HG03520 (cell line): Measurements from ENCODE around the gene RNF157.

Experiments
- ATAC-seq: cut with Tn5 transposase; IDR thresholded peaks from one replicate; pipeline ENCODE4 v1.9.1; 2021; ENCODE audit warnings: mild to moderate bottlenecking, moderate library complexity; ENCODE audit not compliant: unreplicated experiment

Gene RNF157

GRCh38 chr17:76145231-76146052 lies 94.9 kb downstream of the RNF157 start:
- no peak for ATAC-seq

- no peak for ATAC-seq
Measured at GRCh38 chr17:76142585-76143041, 97.7 kb downstream of the RNF157 start.

GRCh38 chr17:76142039-76142584 lies 98.2 kb downstream of the RNF157 start:
- ATAC-seq, result no peak

GRCh38 chr17:76141212-76142038 lies 98.9 kb downstream of the RNF157 start, which contains the start of gene FOXJ1:
FOXJ1 (minus strand) TSS chr17:76141245; CDS start chr17:76140395, 850 bp downstream.
- ATAC-seq, result peak; percentile 70

- no peak for ATAC-seq
Measured at GRCh38 chr17:76140661-76141211, 99.6 kb downstream of the RNF157 start.

- ATAC-seq, result no peak
Measured at GRCh38 chr17:76139801-76140660, 100.3 kb downstream of the RNF157 start.

GRCh38 chr17:76138896-76139752 lies 101.2 kb downstream of the RNF157 start:
- no peak for ATAC-seq

GRCh38 chr17:76138234-76138895 lies 101.9 kb downstream of the RNF157 start:
- no peak for ATAC-seq

GRCh38 chr17:76137351-76138233 lies 102.7 kb downstream of the RNF157 start:
- no peak for ATAC-seq

- ATAC-seq, result no peak
Measured at GRCh38 chr17:76137001-76137350, 103.3 kb downstream of the RNF157 start.

- no peak for ATAC-seq
Measured at GRCh38 chr17:76136276-76137000, 103.9 kb downstream of the RNF157 start.

GRCh38 chr17:76135810-76136188 lies 104.5 kb downstream of the RNF157 start:
- ATAC-seq, result no peak

GRCh38 chr17:76134911-76135809 lies 105.1 kb downstream of the RNF157 start:
- no peak for ATAC-seq

GRCh38 chr17:76132574-76133338 lies 107.5 kb downstream of the RNF157 start:
- no peak for ATAC-seq
